Naive thymus-derived CD4-positive, alpha-beta T cell (primary cell): ENCODE data around the gene MMP1. TPM values are rescaled to one million over a fixed set of nuclear protein-coding genes. Genes with fewer than 3 reads are reported as not detected.

Source experiments
- ATAC-seq: fragments of 150-1000 bp; cut with Tn5 transposase; 2 replicates; pipeline ENCODE4 v1.10.0; 2021; ENCODE audit warnings: mild to moderate bottlenecking, moderate library complexity
- CTCF ChIA-PET: fragments of 350-600 bp; sonication (Branson Sonifier 250); formaldehyde crosslinking; loops from one replicate; lab custom pipeline; 2021; ENCODE audit warnings: antibody characterized with exemption; lab: Charles Lee
- POLR2A ChIA-PET: fragments of 350-600 bp; sonication (Branson Sonifier 250); formaldehyde crosslinking; loops from one replicate; lab custom pipeline; 2021; ENCODE audit warnings: antibody characterized with exemption, inconsistent platforms; lab: Charles Lee
- DNase-seq, 9 donors: peaks; one replicate each; pipeline versions ENCODE4 v3.0.0 to v3.0.0-alpha.2; 2020 to 2022; ENCODE audit warnings: mixed read lengths in 1 of 9
- H3K27ac ChIP-seq: one replicate; pipeline ENCODE4 v1.7.0; 2013; ENCODE audit warnings: mild to moderate bottlenecking, low read depth, low read length, moderate library complexity
- H3K27me3 ChIP-seq, 2 donors: one replicate each; pipeline ENCODE4 v1.7.0; 2013; ENCODE audit warnings: low read length in 2 of 2, mild to moderate bottlenecking in 2 of 2, moderate library complexity in 2 of 2; ENCODE audit not compliant: control insufficient read depth in 2 of 2, insufficient read depth in 2 of 2
- H3K36me3 ChIP-seq, 3 experiments: 1 replicate in 2 of 3; 2 replicates in 1 of 3; pipeline ENCODE4 v1.7.0; 2013; ENCODE audit warnings: low read length in 3 of 3, mild to moderate bottlenecking in 3 of 3, moderate library complexity in 1 of 3; ENCODE audit not compliant: insufficient read depth in 3 of 3, control insufficient read depth in 2 of 3
- H3K4me1 ChIP-seq, 2 donors: one replicate each; pipeline ENCODE4 v1.7.0; 2013; ENCODE audit warnings: low read length in 2 of 2, mild to moderate bottlenecking in 2 of 2, moderate library complexity in 1 of 2; ENCODE audit not compliant: control insufficient read depth in 2 of 2, insufficient read depth in 2 of 2
- H3K4me3 ChIP-seq: 2 replicates; pipeline ENCODE4 v1.7.0; 2013; ENCODE audit warnings: mild to moderate bottlenecking, low read length
- H3K9me3 ChIP-seq, 3 experiments: 1 replicate in 2 of 3; 2 replicates in 1 of 3; pipeline ENCODE4 v1.7.0; 2013; ENCODE audit warnings: low read length in 3 of 3; ENCODE audit not compliant: control insufficient read depth in 2 of 3
- H3K27ac Mint-ChIP-seq, 9 donors: one replicate each; pipeline ENCODE4 v1.8.0; 2020 to 2022; ENCODE audit warnings: mixed read lengths in 9 of 9, mild to moderate bottlenecking in 8 of 9, moderate library complexity in 5 of 9, inconsistent platforms in 2 of 9
- H3K27me3 Mint-ChIP-seq, 5 donors: one replicate each; pipeline ENCODE4 v1.8.0; 2021 to 2022; ENCODE audit warnings: mixed read lengths in 5 of 5, mild to moderate bottlenecking in 1 of 5
- H3K36me3 Mint-ChIP-seq, 5 donors: one replicate each; pipeline ENCODE4 v1.8.0; 2020 to 2022; ENCODE audit warnings: mixed read lengths in 5 of 5, mild to moderate bottlenecking in 3 of 5, inconsistent platforms in 1 of 5
- H3K4me1 Mint-ChIP-seq, 7 donors: one replicate each; pipeline ENCODE4 v1.8.0; 2020 to 2022; ENCODE audit warnings: mixed read lengths in 7 of 7, mild to moderate bottlenecking in 3 of 7, inconsistent platforms in 1 of 7
- H3K4me3 Mint-ChIP-seq, 10 donors: one replicate each; pipeline ENCODE4 v1.8.0; 2020 to 2022; ENCODE audit warnings: mild to moderate bottlenecking in 10 of 10, mixed read lengths in 10 of 10, moderate library complexity in 6 of 10, inconsistent platforms in 2 of 10
- H3K9me3 Mint-ChIP-seq, 11 donors: one replicate each; pipeline ENCODE4 v1.8.0; 2020 to 2022; ENCODE audit warnings: mixed read lengths in 11 of 11, mild to moderate bottlenecking in 4 of 11, inconsistent platforms in 1 of 11, moderate library complexity in 1 of 11
- intact Hi-C, 2 donors: fragments of 100-400 bp; cut with micrococcal nuclease; formaldehyde crosslinking; loops; one replicate each; pipeline ENCODE4 v1.15.1; 2023
- polyA plus RNA-seq, 2 donors: library from polyadenylated mRNA; unstranded; fragments of 300-500 nt; fragmentation: Illumina TruSeq; gene quantifications; one replicate each; pipeline ENCODE4 v1.2.3, GENCODE V29; 2021
- total RNA-seq, 6 experiments: library from RNA in 5 of 6; stranded (reverse) in 5 of 6; gene quantifications; 1 replicate in 5 of 6; 2 replicates in 1 of 6; pipeline ENCODE4 v1.2.3 and lab custom pipeline; 2021 to 2026

The MMP1 gene
- total and polyA plus RNA-seq, 7 experiments from 2014 or later, result not detected

DNA sequence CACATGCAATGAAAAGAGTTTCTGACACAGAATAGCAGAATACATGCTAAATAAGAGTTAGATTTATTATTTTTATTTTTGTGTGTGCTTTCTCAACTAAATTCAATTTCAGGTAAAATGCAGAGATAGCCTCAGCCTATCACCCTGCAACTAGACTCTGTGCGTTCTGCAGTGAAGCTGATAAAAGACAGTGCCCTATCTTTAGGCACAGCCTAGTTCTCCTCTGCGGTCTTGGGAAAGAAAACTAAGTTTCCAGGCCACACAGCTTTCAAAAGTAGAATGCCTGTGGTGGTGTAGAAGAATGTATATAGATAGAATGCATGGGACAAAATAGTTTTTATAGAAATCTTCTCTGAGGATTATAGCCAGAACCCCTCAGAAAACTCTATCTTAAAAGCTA is 12.0 kb upstream of the MMP1 start:
- no peaks in the 10 kb centered on the region for H3K9me3 ChIP-seq
- H3K4me3 Mint-ChIP-seq, result no peak overlapping the region

DNA sequence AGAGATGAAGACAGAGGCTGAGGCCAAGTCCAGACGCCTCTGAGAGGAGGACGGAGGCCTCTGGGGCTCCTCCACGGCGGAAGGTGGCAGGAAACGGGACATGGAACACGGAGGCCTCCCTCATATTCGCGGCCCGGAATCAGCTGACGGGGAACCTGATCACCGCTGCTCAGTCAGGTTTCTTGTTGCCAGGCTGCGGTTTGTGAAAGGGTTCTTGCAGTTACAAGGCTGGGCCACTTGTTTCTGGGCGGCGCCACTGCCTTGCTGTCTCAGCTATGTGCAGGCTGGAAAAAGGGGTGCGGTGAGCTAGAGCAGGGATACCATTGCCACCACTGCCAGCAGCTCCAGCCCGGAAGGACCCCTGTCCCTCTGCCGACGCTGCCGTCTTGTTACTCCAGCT is 10.0 kb upstream of the MMP1 start:
- Histone ChIP-seq H3K27ac (no peak overlapping the region), H3K4me1 (no peaks in the 10 kb centered on the region), H3K36me3 (no peaks in the 10 kb centered on the region), H3K27me3 (no peaks in the 10 kb centered on the region), H3K4me3 (no peak overlapping the region), H3K9me3 (no peaks in the 10 kb centered on the region)
- H3K27ac Mint-ChIP-seq, result no peak overlapping the region
- no peak overlapping the region for H3K4me3 Mint-ChIP-seq
- H3K27me3 Mint-ChIP-seq, result peaks cover 12 to 37% (median 24%) of the 10 kb centered on the region in 5 donors
- no peaks in the 10 kb centered on the region for H3K36me3 Mint-ChIP-seq
- no peak for ATAC-seq
- ChIA-PET CTCF (no interaction called here), POLR2A (no interaction called here)
- intact Hi-C loops, result no loop called here
- no peak for DNase-seq
- no peaks in the 10 kb centered on the region for H3K4me1 Mint-ChIP-seq
- peaks cover 0 to 4% (median 0%) of the 10 kb centered on the region in 11 donors for H3K9me3 Mint-ChIP-seq

More for the DNA sequence above, 12.0 kb upstream of the MMP1 start:
- no peaks in the 10 kb centered on the region for H3K4me1 ChIP-seq
- DNase-seq (no peak), ATAC-seq (no peak)
- no peak overlapping the region for H3K27ac ChIP-seq
- Mint-ChIP-seq H3K27ac (no peak overlapping the region), H3K27me3 (peaks cover 6 to 24% (median 11%) of the 10 kb centered on the region in 5 donors), H3K4me1 (no peaks in the 10 kb centered on the region), H3K36me3 (no peaks in the 10 kb centered on the region), H3K9me3 (peaks cover 0 to 9% (median 0%) of the 10 kb centered on the region in 11 donors)
- ChIA-PET CTCF (no interaction called here), POLR2A (no interaction called here)
- H3K36me3 ChIP-seq, result no peaks in the 10 kb centered on the region
- H3K4me3 ChIP-seq, result no peak overlapping the region
- no peaks in the 10 kb centered on the region for H3K27me3 ChIP-seq
- intact Hi-C loops, result no loop called here

DNA sequence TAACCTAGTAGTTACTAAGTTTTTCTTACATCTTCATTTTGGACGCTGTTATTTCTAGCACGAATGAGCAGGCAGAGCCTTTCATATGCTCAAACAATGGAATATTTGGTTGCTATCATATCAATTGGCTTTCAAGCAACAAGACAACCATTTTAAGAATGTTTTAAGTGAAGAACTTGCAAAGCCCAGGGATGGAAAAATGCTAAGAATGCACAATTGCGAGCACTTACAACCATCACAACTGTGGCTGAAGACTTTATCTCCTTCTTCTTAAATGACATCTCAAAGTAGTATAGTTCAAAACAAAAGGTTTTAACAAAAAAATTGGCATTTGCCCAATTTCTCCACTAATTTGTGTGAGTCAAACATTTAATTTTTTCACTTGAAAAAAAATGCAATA is 8.3 kb upstream of the MMP1 start:
- H3K4me1 Mint-ChIP-seq, result no peaks in the 10 kb centered on the region
- H3K4me1 ChIP-seq, result no peaks in the 10 kb centered on the region
- H3K27me3 ChIP-seq, result no peaks in the 10 kb centered on the region
- H3K27ac Mint-ChIP-seq, result no peak overlapping the region
- CTCF ChIA-PET, result no interaction called here
- ATAC-seq (no peak), DNase-seq (no peak)
- H3K36me3 Mint-ChIP-seq, result no peaks in the 10 kb centered on the region
- H3K4me3 ChIP-seq, result no peak overlapping the region
- H3K27ac ChIP-seq, result no peak overlapping the region
- no peaks in the 10 kb centered on the region for H3K36me3 ChIP-seq
- H3K9me3 Mint-ChIP-seq, result peaks cover 0 to 4% (median 0%) of the 10 kb centered on the region in 11 donors
- H3K4me3 Mint-ChIP-seq, result no peak overlapping the region
- intact Hi-C loops, result no loop called here
- H3K27me3 Mint-ChIP-seq, result peaks cover 14 to 41% (median 30%) of the 10 kb centered on the region in 5 donors
- POLR2A ChIA-PET, result no interaction called here
- no peaks in the 10 kb centered on the region for H3K9me3 ChIP-seq

DNA sequence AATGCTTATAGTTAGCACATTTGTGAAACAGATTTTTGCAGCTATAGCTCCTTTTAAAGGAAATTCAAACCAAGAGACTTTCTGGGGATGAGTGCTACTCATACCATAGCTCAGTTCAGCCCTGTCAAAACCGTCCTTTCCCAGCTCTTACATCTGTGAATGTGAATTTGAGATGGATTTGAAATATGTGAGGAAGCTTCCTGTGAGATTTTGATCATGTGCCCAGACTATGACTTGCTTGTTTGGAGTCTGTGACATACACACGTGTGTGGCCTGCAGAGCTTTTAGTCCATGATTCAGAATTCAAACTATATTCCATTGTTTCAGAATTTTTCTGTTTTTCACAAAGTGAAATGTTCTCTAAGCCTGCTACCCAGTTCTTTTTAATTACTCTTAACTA is 4.4 kb upstream of the MMP1 start:
- ATAC-seq, result no peak
- intact Hi-C loops, result no loop called here
- CTCF ChIA-PET, result no interaction called here

DNA sequence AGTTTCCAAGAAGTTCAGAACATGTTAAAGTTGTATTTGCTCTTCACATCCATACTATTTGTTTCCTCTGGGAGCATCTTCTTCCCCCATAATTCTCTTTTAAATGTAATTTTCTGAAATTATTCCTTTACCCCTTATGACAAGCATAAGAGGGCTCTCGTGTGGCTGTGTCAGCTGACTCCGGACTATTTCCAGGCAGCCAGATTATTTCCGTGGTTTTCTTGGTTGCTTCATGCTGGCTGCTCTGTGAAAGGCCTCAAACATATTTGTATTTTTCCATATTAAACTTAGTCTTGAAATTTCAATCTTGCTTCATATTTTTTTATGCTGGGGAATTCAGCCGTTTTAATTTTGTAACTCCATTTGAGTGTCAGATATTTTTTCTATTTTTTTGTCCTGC is 2.8 kb upstream of the MMP1 start:
- Mint-ChIP-seq H3K27ac (no peak overlapping the region), H3K4me3 (no peak overlapping the region), H3K4me1 (no peaks in the 10 kb centered on the region), H3K27me3 (peaks cover 13 to 29% (median 24%) of the 10 kb centered on the region in 5 donors), H3K9me3 (no peaks in the 10 kb centered on the region), H3K36me3 (no peaks in the 10 kb centered on the region)
- POLR2A ChIA-PET, result no interaction called here
- ATAC-seq, result no peak
- intact Hi-C loops, result no loop called here
- CTCF ChIA-PET, result no interaction called here
- Histone ChIP-seq H3K4me1 (no peaks in the 10 kb centered on the region), H3K4me3 (no peak overlapping the region), H3K27ac (no peak overlapping the region), H3K36me3 (no peaks in the 10 kb centered on the region), H3K27me3 (no peaks in the 10 kb centered on the region), H3K9me3 (no peaks in the 10 kb centered on the region)
- DNase-seq, result no peak

More for the DNA sequence above, 4.4 kb upstream of the MMP1 start:
- no peak overlapping the region for H3K27ac Mint-ChIP-seq
- H3K36me3 Mint-ChIP-seq, result no peaks in the 10 kb centered on the region
- Histone ChIP-seq H3K27ac (no peak overlapping the region), H3K4me3 (no peak overlapping the region), H3K27me3 (no peaks in the 10 kb centered on the region), H3K4me1 (no peaks in the 10 kb centered on the region), H3K36me3 (no peaks in the 10 kb centered on the region), H3K9me3 (no peaks in the 10 kb centered on the region)
- no peaks in the 10 kb centered on the region for H3K9me3 Mint-ChIP-seq
- peaks cover 11 to 31% (median 27%) of the 10 kb centered on the region in 5 donors for H3K27me3 Mint-ChIP-seq
- DNase-seq, result no peak
- H3K4me3 Mint-ChIP-seq, result no peak overlapping the region
- no peaks in the 10 kb centered on the region for H3K4me1 Mint-ChIP-seq
- POLR2A ChIA-PET, result no interaction called here

DNA sequence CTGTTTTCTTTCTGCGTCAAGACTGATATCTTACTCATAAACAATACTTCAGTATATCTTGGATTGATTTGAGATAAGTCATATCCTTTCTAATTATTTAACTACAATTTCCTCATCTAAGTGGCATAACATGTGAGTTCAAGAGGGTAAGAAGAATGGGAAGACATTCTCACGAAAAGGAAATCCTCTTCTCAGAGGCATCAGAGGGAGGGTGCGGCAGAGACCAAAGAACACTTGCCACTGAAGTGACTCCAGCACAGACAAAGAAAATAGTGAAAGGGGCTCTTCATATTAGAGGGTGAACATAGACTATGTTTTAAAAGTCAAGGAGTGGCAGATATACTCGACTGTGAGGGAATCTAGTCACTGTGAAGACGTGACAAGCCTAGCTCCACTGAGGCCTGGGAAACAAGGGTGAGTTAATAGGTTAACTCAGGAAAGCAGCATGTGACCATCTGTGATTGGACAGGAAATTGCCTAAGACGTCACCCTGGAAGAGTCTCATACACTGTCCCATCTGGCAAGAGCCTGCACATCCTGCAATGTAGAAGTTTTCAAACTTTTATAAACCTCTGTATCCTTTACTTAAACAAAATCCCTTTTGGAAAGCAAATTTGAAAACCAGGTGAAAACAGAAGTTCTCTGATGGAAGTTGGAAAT is 1.9 kb upstream of the MMP1 start:
- Mint-ChIP-seq H3K4me3 (no peak overlapping the region), H3K9me3 (no peaks in the 10 kb centered on the region), H3K36me3 (no peaks in the 10 kb centered on the region), H3K27me3 (peaks cover 11 to 24% (median 19%) of the 10 kb centered on the region in 5 donors), H3K27ac (no peak overlapping the region), H3K4me1 (no peaks in the 10 kb centered on the region)
- DNase-seq (no peak), ATAC-seq (no peak)
- H3K27me3 ChIP-seq, result no peaks in the 10 kb centered on the region
- H3K4me1 ChIP-seq, result no peaks in the 10 kb centered on the region
- POLR2A ChIA-PET, result no interaction called here
- no peaks in the 10 kb centered on the region for H3K36me3 ChIP-seq
- CTCF ChIA-PET, result no interaction called here
- intact Hi-C loops, result no loop called here
- H3K4me3 ChIP-seq, result no peak overlapping the region
- no peak overlapping the region for H3K27ac ChIP-seq
- no peaks in the 10 kb centered on the region for H3K9me3 ChIP-seq

DNA sequence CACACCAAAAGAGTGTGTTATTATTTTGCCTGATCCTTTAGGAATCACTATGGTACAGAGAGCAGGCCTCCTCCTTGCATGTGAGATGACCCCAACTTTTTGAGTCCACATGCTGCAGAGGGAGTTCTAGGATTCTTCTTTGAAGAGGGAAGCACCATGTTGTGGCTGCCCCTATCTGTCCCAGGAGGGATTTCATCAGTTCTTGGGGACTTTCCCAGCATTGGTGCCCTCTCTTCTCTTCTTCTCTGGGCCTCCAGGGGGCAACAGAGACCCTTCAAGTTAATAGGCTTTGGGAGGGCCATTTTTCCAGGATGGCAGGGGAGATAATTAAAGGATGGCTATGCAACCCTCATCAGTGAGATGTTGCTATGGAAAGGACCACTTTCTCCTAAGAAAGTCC is 3.6 kb downstream of the MMP1 start:
- Histone ChIP-seq H3K36me3 (no peaks in the 10 kb centered on the region), H3K27me3 (no peaks in the 10 kb centered on the region), H3K27ac (no peak overlapping the region), H3K4me1 (no peaks in the 10 kb centered on the region), H3K9me3 (no peaks in the 10 kb centered on the region), H3K4me3 (no peak overlapping the region)
- H3K27me3 Mint-ChIP-seq, result peaks cover 0 to 11% (median 4%) of the 10 kb centered on the region in 5 donors
- H3K9me3 Mint-ChIP-seq, result no peaks in the 10 kb centered on the region
- ATAC-seq (no peak), DNase-seq (no peak)
- intact Hi-C loops, result no loop called here
- POLR2A ChIA-PET, result no interaction called here
- no peaks in the 10 kb centered on the region for H3K4me1 Mint-ChIP-seq
- H3K27ac Mint-ChIP-seq, result no peak overlapping the region
- H3K4me3 Mint-ChIP-seq, result no peak overlapping the region
- no peaks in the 10 kb centered on the region for H3K36me3 Mint-ChIP-seq
- CTCF ChIA-PET, result no interaction called here
